ENCODE measurements around the gene APOL4.

DNA sequence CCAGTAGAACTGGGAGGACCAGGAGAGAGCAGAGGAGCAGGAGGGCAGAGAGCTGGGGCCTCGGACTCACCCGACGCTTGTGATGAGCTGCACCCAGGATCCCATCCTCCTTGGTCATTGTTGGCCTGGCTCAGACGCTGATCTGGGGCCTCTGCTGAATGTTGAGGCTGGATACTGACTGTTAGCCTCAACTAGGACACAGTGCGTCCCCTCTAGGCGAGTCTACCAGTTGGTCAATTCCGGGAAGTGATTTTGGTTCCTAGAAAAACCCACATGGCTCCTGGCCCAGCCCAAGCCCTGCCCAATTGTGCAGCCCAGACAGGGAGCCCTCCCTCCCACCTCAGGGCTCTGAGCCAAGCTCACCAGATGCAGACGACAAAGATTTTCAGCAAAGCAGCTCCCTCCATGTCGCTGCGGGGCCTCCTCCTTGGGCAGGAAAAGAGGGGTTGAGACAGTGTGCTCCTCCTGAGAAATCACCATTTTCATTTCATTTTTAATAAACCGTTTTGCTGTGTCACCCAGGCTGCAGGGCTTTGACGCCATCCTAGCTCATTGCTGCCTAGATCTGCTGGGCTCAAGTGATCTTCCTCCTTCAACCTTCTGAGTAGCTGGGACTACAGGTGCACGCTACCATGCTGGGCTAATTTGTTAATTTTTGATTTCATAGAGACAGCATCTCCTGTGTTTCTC lies at the start of gene APOL4:
- TF ChIP-seq, protein P1, sequence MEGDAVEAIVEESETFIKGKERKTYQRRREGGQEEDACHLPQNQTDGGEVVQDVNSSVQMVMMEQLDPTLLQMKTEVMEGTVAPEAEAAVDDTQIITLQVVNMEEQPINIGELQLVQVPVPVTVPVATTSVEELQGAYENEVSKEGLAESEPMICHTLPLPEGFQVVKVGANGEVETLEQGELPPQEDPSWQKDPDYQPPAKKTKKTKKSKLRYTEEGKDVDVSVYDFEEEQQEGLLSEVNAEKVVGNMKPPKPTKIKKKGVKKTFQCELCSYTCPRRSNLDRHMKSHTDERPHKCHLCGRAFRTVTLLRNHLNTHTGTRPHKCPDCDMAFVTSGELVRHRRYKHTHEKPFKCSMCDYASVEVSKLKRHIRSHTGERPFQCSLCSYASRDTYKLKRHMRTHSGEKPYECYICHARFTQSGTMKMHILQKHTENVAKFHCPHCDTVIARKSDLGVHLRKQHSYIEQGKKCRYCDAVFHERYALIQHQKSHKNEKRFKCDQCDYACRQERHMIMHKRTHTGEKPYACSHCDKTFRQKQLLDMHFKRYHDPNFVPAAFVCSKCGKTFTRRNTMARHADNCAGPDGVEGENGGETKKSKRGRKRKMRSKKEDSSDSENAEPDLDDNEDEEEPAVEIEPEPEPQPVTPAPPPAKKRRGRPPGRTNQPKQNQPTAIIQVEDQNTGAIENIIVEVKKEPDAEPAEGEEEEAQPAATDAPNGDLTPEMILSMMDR (IDR thresholded peaks at IDR 0.05) = no peak
- no peak for TF ChIP-seq POLR2A (IDR thresholded peaks at IDR 0.05)
